GDM1 (cell line): ENCODE results near the gene ABCG1.
A peak's percentile ranks its signal among the peaks of the same experiment; 100 is the strongest.

Experiments used
- DNase-seq: peaks from one replicate; lab custom pipeline; 2025; lab: John Stamatoyannopoulos, UW

Gene ABCG1

GRCh38 chr21:42214081-42214750 is 4.7 kb upstream of the ABCG1 start:
- no peak for DNase-seq

DNA sequence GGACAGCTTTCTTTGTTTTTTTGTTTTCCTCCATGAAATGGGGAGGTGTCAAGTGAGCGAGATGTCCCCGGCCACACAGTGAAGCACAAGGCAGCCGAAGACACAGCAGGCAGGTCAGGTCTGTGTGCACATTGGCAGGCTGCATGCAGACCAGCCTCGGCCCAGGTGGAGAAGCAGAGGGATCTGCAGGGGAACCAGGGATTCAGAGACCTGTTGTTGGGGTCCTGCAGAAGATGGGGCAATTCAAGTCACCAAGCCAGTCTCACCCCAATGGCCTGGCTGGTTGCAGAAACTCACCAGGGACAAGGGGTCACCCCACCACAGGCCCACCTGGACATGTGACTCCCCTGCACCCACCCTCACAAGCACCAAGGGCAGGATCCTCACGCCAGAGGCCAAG is 4.0 kb upstream of the ABCG1 start:
- DNase-seq, result no peak

DNA sequence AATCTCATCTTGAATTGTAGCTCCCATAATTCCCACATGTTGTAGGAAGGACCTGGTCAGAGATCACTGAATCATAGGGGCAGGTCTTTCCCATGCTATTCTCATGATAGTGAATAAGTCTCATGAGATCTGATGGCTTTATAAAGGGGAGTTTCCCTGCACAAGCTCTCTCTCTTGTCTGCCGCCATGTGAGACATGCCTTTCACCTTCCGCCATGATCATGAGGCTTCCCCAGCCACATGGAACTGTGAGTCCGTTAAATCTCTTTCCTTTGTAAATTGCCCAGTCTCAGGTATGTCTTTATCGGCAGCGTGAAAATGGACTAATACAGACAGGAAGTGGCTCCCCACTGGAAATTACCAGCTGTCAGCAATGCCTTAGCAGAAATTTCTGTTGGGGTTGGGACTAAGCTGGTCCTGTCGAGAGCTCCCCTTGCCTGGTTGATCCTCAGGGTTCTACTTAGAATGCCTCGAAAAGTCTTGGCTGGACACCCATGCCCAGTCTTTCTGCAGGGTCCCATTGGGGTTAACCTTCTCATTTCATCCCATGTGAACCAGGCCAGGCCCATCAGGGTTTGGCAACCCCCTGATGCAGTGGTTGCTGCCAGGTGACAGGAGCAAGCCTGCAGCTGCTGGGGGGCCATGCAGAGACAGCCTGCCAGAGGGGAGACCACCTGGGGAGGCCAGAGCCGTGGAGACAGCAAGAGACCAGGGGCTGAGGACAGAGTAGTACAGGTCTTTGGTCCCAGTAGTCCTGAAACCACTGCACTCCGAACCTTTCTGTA is 2.8 kb upstream of the ABCG1 start:
- DNase-seq, result no peak

GRCh38 chr21:42216726-42217572 is 2.0 kb upstream of the ABCG1 start:
- DNase-seq, result no peak

GRCh38 chr21:42219606-42220137 is 732 bp downstream of the ABCG1 start:
- DNase-seq, result peak; percentile 39

GRCh38 chr21:42220138-42220701 is 1.3 kb downstream of the ABCG1 start:
- DNase-seq, result peak; percentile 83

DNA sequence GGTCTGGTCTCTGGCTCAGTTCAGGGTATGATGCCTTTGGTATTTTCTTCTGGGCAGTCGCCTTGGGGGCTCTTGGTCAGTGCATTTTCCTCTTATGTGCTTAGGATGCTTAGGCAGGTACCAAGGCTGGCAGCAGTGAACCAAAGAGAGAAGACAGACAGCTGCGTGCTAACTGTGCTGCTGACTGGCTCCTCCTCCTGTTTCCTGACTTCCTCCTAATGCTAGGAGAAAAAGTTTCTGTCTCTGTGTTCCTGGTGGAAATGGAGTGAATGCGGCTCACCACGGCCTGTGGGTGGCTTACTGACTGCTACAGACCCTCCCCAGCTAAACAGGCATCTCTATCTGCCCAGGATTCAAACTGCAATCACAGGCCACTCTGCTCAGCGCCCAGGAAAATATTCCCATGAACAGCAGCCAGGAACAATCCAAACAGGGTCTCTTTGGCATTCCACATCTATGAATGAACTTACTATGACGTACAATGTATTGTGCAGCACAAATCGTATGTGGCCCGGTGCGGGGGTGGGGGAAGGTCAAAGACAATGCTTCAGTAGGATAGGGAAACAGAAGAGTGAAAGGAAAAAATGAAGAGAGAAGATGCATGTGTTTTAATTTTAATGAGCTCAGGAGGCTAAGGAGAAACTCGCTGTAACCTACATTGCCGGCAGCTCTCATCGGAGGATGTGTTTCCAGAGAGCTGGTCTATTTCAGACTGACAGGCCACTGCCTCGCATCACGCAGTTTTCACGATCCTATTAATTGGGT is 2.8 kb downstream of the ABCG1 start:
- peak; percentile 24 for DNase-seq

GRCh38 chr21:42222386-42222785 is 3.4 kb downstream of the ABCG1 start:
- no peak for DNase-seq

- DNase-seq, result no peak
These were observed 4.0 kb downstream of the ABCG1 start for GRCh38 chr21:42222821-42223390.

DNA sequence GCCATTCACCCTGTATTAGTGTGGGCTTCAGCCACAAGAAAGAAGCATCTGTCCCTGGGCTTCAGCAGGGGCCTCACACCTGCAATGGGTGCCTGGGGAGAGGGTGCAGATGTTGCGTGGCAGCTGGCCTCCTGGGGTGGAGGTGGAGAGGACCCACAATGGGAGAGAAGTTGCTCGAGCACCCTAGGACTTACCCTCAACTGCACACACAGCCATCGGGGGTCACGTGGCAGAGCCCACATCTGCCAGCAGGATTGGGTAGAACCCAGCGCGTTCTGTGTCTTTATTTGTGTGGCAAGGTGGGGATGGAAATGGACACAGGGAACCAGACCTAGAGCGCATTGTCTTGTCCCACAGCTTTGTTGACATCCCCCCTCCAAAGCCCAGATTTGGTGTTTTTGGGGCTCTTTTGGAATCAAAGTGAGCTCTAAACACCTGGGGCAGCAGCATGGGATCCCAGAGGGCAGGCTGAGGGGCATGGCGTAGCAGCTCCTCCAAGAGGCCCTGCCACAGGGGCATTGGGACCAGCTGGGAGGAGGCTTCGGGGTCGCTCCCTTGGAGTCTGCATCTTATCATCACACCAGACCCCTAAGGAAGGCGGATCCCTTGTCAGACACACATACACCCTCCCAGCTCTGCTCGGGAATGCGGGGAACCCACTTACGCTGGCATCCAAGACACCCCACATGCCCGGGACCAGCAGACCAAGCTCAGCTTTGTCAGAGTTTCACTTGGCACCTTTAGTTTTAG is 5.1 kb downstream of the ABCG1 start:
- no peak for DNase-seq

DNA sequence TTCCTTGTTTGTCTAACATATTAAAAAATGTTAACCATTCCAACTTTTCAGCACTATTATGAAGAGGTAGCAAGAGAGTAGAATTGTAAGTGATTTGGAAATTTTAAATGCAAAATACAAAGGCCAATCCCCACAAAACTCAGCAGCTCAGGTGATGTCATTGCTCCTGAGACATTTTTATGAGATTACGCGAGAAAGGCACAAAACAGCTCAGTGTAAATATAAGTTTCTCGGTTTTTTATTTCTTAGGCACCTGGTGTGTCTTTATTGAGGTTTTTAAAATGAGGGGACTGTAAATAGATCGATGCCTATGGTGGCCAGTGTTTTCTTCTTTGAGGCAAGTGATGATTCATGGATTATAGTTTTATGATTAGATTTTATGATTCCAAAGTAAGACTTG is 6.1 kb downstream of the ABCG1 start:
- no peak for DNase-seq

- DNase-seq, result no peak
These were observed 6.7 kb downstream of the ABCG1 start for GRCh38 chr21:42225571-42226155.

GRCh38 chr21:42226626-42227025 is 7.7 kb downstream of the ABCG1 start:
- DNase-seq, result no peak

DNA sequence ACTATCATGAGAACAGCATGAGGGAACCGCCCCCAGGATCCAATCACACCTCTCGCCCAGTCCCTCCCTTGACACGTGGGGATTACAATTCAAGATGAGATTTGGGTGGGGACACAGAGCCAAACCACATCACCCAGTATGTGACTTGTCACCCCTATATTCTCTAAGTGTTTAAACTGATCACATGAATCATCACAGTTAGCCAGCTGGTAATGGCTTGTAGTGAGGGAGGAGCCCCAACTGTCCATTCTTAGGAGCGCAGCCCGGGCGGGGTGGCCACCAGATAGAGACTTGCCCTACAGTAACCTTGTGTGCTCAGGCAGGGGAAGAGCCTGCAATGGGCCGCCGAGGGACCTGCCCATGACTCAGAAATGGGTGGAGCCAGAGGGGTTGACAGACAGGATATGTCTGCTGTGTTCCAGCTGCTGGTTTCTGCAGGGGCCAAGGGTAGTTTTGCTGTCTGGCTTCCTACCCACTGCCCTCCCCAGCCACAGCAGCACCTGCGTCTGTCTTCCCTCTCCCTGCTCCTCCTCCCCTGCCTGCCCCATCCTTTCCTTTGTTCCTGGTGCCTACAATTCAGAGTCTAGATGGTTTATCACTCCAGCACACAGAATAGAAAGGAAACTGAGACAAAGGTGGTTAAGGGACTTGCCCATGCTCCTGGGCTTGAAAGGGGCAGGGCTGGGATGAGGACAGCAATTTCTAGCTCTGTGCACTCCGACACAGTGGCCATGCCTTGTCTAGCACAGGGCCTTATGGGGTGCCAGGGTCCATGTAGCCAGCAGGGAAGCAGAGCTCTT is 9.2 kb downstream of the ABCG1 start:
- DNase-seq, result peak; percentile 88

GRCh38 chr21:42228709-42229220 is 9.8 kb downstream of the ABCG1 start:
- DNase-seq, result no peak

DNA sequence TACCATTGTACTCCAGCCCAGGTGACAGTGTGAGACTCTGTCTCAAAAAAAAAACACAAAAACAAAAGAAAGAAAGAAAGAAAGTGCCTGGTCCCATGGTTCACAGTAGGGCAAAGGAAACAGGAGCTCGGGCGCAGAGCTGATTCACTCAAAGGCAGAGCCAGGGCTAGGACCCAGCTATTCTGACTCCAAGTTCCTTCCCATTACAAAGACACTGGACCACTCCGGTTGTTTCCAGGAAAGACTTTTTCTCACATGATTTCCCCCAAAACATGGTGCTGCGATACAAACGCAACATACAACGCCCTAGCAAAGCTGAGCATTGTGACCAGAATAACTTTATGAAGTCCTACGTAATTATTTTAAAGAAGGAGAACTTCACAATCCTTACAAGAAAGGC is 10.7 kb downstream of the ABCG1 start:
- no peak for DNase-seq

- no peak for DNase-seq
These were observed 11.2 kb downstream of the ABCG1 start for GRCh38 chr21:42230178-42230577.

- DNase-seq, result no peak
These were observed 11.7 kb downstream of the ABCG1 start for GRCh38 chr21:42230636-42231035.

DNA sequence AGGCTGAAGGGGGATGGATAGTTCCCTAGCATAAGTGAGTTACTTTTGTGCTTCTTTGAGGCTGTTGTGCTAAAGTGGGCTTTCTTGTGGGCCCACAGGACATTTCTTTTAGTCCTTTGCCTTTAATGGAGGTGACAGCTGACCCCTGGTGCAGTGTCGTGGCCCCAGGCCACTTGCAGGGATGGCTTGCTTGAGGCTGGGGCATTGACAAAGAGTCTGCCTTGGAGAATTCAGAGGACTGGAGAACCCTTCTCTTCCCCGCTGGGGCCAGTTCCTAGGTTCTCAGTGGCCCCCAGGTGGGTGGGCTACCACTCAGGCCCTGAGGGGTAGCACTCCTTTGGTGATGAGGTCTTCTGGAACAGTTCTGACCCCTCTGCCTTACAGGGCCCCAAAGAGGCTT is 12.8 kb downstream of the ABCG1 start:
- DNase-seq, result no peak
